Spinal cord (tissue), 10 donors: Measurements from ENCODE around the gene BNIP5. TPM values are rescaled to one million over a fixed set of nuclear protein-coding genes. Genes with fewer than 3 reads are reported as not detected.

Source experiments
- DNase-seq, 6 donors: peaks; one replicate each; pipeline versions ENCODE4 v3.0.0 to v3.0.0-alpha.2; 2013 to 2015; ENCODE audit warnings: low spot score in 6 of 6, low read depth in 4 of 6
- H3K27ac ChIP-seq: one replicate; pipeline ENCODE4 v1.5.1; 2013; ENCODE audit warnings: low read depth, low read length, control low read depth
- H3K27me3 ChIP-seq: one replicate; pipeline ENCODE4 v1.6.1; 2013; ENCODE audit warnings: low read length; ENCODE audit not compliant: control insufficient read depth, insufficient read depth
- H3K36me3 ChIP-seq: one replicate; pipeline ENCODE4 v1.6.1; 2013; ENCODE audit warnings: low read length; ENCODE audit not compliant: control insufficient read depth, insufficient read depth
- H3K4me1 ChIP-seq: one replicate; pipeline ENCODE4 v1.6.1; 2013; ENCODE audit warnings: low read length; ENCODE audit not compliant: control insufficient read depth, insufficient read depth
- H3K4me3 ChIP-seq: one replicate; pipeline ENCODE4 v1.5.1; 2013; ENCODE audit warnings: low read depth, low read length, control low read depth
- H3K9me3 ChIP-seq: one replicate; pipeline ENCODE4 v1.6.1; 2013; ENCODE audit warnings: low read length; ENCODE audit not compliant: control insufficient read depth, insufficient read depth
- WGBS: methylation state at CpG from one replicate; pipeline ENCODE4 v1.1.5; 2013; ENCODE audit warnings: missing lambda C conversion rate; ENCODE audit not compliant: insufficient coverage; 5-methylcytosine and 5-hydroxymethylcytosine counted together
- polyA plus RNA-seq, 2 donors: library from polyadenylated mRNA; unstranded; fragments of 120-200 nt; gene quantifications; one replicate each; pipeline ENCODE4 v1.2.1, GENCODE V29; 2013; ENCODE audit not compliant: insufficient read length in 2 of 2
- total RNA-seq, 2 donors: library from RNA; depleted of rRNA in 1 of 2; stranded (reverse); fragments of 120-200 nt in 1 of 2; fragments of >200 nt in 1 of 2; gene quantifications; one replicate each; pipeline versions ENCODE4 v1.2.3 to v1.2.4, GENCODE V29; 2013 to 2014
- donor health status: healthy.

Gene BNIP5
- total and polyA plus RNA-seq, 4 donors, result under 0.01 to 0.06 (median 0.05) TPM; not detected in 1

DNA sequence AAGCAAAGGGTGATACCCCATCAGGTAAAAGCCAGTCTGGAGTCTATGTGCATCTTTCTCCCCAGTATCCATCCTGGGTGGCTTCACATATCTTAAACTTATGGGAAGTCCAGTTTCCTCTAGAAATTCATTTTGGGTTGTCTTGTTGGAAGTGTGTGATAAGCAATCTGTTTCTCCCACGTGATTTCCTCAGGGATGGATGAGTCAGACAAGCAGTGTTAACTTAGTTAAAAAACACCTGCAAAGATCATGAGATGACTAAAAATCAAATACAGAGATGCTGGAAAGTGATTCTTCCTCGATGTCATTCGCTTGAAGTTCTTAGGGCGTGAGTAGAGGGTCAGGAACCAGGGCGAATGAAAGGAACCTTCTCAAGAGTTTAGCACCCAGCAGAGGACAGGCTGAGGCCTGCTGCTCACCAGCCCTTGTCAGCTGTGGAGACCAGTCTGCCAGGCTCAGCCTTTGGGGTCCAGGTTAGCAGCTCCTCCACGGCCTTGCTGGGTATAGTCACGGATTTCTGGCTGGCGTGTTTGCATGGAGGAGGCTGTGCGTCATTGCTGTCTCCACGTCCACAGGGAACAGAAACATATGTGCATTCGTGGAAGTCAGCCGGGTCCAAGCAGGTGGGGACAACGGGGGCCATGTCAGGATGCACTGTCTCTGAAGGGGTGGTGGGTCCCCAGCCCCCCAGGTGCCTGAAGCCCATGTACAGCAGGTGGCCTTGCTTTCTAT, 69.6 kb downstream of the BNIP5 start:
- Histone ChIP-seq H3K9me3 (no peaks in the 10 kb centered on the region), H3K36me3 (no peaks in the 10 kb centered on the region), H3K4me1 (no peaks in the 10 kb centered on the region), H3K4me3 (no peak overlapping the region), H3K27ac (no peak overlapping the region), H3K27me3 (no peaks in the 10 kb centered on the region)
- DNase-seq, result no peak
- WGBS, result 91% methylated on average over 12 of the region's 13 CpGs

Other genes with a start within 250 kb of the BNIP5 start
- gene MAPK13, start 206.4 kb downstream of the BNIP5 start, total RNA-seq, result 1 to 10 TPM; 2.8 to 3.2 TPM
- gene MAPK13, start 206.4 kb downstream of the BNIP5 start, polyA plus RNA-seq, result 1 to 10 TPM; 5.9 to 9.8 TPM
- gene BRPF3, start 140.1 kb downstream of the BNIP5 start, total RNA-seq, result 10 to 100 TPM; 15.2 to 18.7 TPM
- gene BRPF3, start 140.1 kb downstream of the BNIP5 start, polyA plus RNA-seq, result 10 to 100 TPM; 44.1 to 47.1 TPM
- under 1 TPM in 1 of 2 donors, not detected in 1; 0.20 TPM for gene PNPLA1, start 66.8 kb downstream of the BNIP5 start, total RNA-seq
- gene PNPLA1, start 66.8 kb downstream of the BNIP5 start, polyA plus RNA-seq, result under 1 TPM in 1 of 2 donors, not detected in 1; 0.27 TPM
- under 1 TPM; 0.40 to 0.61 TPM for gene ETV7, start 50.8 kb upstream of the BNIP5 start, total RNA-seq
- gene ETV7, start 50.8 kb upstream of the BNIP5 start, polyA plus RNA-seq, result under 1 TPM in 1 of 2 donors, not detected in 1; 0.29 TPM
- gene PXT1, start 106.0 kb upstream of the BNIP5 start, total RNA-seq, result under 1 TPM; 0.10 to 0.11 TPM
- gene PXT1, start 106.0 kb upstream of the BNIP5 start, polyA plus RNA-seq, result under 1 TPM; 0.13 to 0.53 TPM
- gene KCTD20, start 106.1 kb upstream of the BNIP5 start, total RNA-seq, result 100 to 1,000 TPM in 1 of 2 donors, 10 to 100 TPM in 1; 80.4 to 108 TPM
- gene KCTD20, start 106.1 kb upstream of the BNIP5 start, polyA plus RNA-seq, result 10 to 100 TPM; 52.8 to 59.0 TPM
- 10 to 100 TPM; 26.1 to 47.0 TPM for gene STK38, start 210.6 kb upstream of the BNIP5 start, total RNA-seq
- gene STK38, start 210.6 kb upstream of the BNIP5 start, polyA plus RNA-seq, result 10 to 100 TPM; 23.4 to 34.7 TPM